Measurements from ENCODE around the gene SLC7A14. TPM values are rescaled to one million over a fixed set of nuclear protein-coding genes. Genes with fewer than 3 reads are reported as not detected.

The SLC7A14 gene
- total and polyA plus RNA-seq, 2 of the 13 experiments (the other 11 are each of a cell fraction or from before 2014, with no cell fraction given), result not detected

DNA sequence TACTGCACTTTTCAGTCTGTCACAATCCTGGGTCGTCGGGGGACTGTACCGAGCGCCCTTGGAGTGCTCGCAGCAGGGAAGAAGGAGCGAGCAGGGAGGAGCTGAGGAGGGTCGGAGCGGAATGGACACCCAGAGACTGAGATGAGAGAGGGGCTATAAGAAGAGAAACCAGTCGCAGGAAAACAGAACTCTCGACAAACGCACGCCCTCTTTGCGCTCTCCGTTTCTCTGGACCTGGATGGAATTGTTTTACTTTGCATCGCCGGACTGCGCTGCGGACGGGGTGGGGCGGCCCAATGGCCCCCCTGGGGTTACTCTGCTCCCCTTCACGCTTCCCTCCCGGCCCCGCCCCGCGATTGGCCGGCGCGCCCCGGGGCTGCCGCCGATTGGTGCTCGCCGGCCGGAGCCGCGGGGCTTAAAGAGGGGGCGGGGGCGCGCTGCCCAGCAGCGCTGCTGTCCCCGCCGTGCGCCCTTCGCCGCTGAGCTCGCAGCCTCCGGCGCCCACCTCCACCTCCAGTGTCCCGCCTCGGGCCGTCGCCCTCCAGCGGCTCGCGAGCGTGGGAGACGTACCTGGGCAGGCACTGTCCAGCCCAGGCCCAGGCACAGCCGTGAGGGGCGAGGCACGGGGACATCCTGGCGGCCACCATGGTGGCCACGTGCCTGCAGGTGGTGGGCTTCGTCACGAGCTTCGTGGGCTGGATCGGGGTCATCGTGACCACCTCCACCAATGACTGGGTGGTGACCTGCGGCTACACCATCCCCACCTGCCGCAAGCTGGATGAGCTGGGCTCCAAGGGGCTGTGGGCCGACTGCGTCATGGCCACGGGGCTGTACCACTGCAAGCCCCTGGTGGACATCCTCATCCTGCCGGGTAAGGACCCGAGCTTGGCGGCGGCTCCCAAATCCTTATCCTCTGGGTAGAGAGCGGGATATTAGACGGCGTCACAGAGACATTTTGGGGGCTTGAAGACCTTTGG is 167.2 kb downstream of the SLC7A14 start, which contains the start of gene CLDN11 (continued):
- TF ChIP-seq, protein P1, sequence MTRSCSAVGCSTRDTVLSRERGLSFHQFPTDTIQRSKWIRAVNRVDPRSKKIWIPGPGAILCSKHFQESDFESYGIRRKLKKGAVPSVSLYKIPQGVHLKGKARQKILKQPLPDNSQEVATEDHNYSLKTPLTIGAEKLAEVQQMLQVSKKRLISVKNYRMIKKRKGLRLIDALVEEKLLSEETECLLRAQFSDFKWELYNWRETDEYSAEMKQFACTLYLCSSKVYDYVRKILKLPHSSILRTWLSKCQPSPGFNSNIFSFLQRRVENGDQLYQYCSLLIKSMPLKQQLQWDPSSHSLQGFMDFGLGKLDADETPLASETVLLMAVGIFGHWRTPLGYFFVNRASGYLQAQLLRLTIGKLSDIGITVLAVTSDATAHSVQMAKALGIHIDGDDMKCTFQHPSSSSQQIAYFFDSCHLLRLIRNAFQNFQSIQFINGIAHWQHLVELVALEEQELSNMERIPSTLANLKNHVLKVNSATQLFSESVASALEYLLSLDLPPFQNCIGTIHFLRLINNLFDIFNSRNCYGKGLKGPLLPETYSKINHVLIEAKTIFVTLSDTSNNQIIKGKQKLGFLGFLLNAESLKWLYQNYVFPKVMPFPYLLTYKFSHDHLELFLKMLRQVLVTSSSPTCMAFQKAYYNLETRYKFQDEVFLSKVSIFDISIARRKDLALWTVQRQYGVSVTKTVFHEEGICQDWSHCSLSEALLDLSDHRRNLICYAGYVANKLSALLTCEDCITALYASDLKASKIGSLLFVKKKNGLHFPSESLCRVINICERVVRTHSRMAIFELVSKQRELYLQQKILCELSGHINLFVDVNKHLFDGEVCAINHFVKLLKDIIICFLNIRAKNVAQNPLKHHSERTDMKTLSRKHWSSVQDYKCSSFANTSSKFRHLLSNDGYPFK (CRISPR knock-in tag; IDR thresholded peaks at IDR 0.05; ENCODE audit: borderline replicate concordance), result no peak
- TF ChIP-seq ZNF569 (CRISPR knock-in tag; IDR thresholded peaks at IDR 0.05; ENCODE audit: borderline replicate concordance) (no peak), RXRA (CRISPR knock-in tag; IDR thresholded peaks at IDR 0.05) (no peak), ZNF567 (CRISPR knock-in tag; IDR thresholded peaks at IDR 0.05; ENCODE audit: borderline replicate concordance) (no peak), PITX1 (CRISPR knock-in tag; IDR thresholded peaks at IDR 0.05) (no peak), ATF7-NPFF (CRISPR knock-in tag; IDR thresholded peaks at IDR 0.05; ENCODE audit: low read depth) (peak; percentile 59; the same call in 1 of the 2 replicates), MIER2 (CRISPR knock-in tag; IDR thresholded peaks at IDR 0.05) (no peak), ELF3 (CRISPR knock-in tag; IDR thresholded peaks at IDR 0.05) (no peak), BRD4 (CRISPR knock-in tag; IDR thresholded peaks at IDR 0.05) (0 out of 2 replicates have a peak, but pooled peaks have one; percentile 4), TSC22D2 (CRISPR knock-in tag; IDR thresholded peaks at IDR 0.05; ENCODE audit: borderline replicate concordance) (no peak), TBX2 (CRISPR knock-in tag; IDR thresholded peaks at IDR 0.05; ENCODE audit: borderline replicate concordance) (peak; percentile 25; the same call in 1 of the 2 replicates), EP300 (IDR thresholded peaks at IDR 0.05; ENCODE audit: low read depth in 2 of 2, low read length in 2 of 2) (no peak), EP300 (CRISPR knock-in tag; IDR thresholded peaks at IDR 0.05; ENCODE audit: borderline replicate concordance) (no peak), MAFF (IDR thresholded peaks at IDR 0.05; ENCODE audit: low read depth, low read length) (no peak)
- TF ChIP-seq, protein P2, sequence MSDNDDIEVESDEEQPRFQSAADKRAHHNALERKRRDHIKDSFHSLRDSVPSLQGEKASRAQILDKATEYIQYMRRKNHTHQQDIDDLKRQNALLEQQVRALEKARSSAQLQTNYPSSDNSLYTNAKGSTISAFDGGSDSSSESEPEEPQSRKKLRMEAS (IDR thresholded peaks at IDR 0.05), result peak; percentile 57; the same call in 1 of the 2 replicates
- TF ChIP-seq, protein P3, sequence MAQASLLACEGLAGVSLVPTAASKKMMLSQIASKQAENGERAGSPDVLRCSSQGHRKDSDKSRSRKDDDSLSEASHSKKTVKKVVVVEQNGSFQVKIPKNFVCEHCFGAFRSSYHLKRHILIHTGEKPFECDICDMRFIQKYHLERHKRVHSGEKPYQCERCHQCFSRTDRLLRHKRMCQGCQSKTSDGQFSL (CRISPR knock-in tag; IDR thresholded peaks at IDR 0.05), result no peak
- TF ChIP-seq, protein P4, sequence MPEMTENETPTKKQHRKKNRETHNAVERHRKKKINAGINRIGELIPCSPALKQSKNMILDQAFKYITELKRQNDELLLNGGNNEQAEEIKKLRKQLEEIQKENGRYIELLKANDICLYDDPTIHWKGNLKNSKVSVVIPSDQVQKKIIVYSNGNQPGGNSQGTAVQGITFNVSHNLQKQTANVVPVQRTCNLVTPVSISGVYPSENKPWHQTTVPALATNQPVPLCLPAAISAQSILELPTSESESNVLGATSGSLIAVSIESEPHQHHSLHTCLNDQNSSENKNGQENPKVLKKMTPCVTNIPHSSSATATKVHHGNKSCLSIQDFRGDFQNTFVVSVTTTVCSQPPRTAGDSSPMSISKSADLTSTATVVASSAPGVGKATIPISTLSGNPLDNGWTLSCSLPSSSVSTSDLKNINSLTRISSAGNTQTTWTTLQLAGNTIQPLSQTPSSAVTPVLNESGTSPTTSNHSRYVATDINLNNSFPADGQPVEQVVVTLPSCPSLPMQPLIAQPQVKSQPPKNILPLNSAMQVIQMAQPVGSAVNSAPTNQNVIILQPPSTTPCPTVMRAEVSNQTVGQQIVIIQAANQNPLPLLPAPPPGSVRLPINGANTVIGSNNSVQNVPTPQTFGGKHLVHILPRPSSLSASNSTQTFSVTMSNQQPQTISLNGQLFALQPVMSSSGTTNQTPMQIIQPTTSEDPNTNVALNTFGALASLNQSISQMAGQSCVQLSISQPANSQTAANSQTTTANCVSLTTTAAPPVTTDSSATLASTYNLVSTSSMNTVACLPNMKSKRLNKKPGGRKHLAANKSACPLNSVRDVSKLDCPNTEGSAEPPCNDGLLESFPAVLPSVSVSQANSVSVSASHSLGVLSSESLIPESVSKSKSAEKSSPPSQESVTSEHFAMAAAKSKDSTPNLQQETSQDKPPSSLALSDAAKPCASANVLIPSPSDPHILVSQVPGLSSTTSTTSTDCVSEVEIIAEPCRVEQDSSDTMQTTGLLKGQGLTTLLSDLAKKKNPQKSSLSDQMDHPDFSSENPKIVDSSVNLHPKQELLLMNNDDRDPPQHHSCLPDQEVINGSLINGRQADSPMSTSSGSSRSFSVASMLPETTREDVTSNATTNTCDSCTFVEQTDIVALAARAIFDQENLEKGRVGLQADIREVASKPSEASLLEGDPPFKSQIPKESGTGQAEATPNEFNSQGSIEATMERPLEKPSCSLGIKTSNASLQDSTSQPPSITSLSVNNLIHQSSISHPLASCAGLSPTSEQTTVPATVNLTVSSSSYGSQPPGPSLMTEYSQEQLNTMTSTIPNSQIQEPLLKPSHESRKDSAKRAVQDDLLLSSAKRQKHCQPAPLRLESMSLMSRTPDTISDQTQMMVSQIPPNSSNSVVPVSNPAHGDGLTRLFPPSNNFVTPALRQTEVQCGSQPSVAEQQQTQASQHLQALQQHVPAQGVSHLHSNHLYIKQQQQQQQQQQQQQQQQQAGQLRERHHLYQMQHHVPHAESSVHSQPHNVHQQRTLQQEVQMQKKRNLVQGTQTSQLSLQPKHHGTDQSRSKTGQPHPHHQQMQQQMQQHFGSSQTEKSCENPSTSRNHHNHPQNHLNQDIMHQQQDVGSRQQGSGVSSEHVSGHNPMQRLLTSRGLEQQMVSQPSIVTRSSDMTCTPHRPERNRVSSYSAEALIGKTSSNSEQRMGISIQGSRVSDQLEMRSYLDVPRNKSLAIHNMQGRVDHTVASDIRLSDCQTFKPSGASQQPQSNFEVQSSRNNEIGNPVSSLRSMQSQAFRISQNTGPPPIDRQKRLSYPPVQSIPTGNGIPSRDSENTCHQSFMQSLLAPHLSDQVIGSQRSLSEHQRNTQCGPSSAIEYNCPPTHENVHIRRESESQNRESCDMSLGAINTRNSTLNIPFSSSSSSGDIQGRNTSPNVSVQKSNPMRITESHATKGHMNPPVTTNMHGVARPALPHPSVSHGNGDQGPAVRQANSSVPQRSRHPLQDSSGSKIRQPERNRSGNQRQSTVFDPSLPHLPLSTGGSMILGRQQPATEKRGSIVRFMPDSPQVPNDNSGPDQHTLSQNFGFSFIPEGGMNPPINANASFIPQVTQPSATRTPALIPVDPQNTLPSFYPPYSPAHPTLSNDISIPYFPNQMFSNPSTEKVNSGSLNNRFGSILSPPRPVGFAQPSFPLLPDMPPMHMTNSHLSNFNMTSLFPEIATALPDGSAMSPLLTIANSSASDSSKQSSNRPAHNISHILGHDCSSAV (CRISPR knock-in tag; IDR thresholded peaks at IDR 0.05; ENCODE audit: borderline replicate concordance), result no peak
